ENCODE data around the gene WWOX. TPM values are rescaled to one million over a fixed set of nuclear protein-coding genes. Genes with fewer than 3 reads are reported as not detected.

WWOX gene
- total RNA-seq, 1 donor from 2014 or later: 8.9 TPM

DNA sequence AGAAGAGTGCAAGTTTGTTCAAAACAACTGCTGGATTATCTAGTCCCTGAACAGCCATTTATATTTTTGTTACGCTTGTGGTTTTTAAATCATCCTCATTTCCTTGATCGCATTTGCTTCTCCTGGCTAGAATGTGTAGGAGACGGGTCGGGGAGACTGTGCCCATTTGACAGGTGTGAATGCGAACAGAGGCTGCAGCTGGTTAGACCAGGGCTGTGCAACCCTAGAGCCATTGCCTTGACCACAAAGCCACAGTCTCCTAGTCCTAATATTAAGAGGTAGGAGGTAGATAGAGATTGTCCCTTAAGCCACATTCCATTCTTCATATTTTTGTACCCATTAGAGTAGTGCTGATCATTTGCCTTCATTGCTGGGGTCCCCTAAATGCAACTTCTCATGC, 639.1 kb downstream of the WWOX start:
- H3K4me3 ChIP-seq: no peak overlapping the region
- H3K36me3 ChIP-seq: no peaks in the 10 kb centered on the region
- no peak for DNase-seq
- intact Hi-C loops (cut with micrococcal nuclease): no loop called here
- H3K27ac ChIP-seq (replicated peaks): no peak overlapping the region
- TF ChIP-seq, protein P1, sequence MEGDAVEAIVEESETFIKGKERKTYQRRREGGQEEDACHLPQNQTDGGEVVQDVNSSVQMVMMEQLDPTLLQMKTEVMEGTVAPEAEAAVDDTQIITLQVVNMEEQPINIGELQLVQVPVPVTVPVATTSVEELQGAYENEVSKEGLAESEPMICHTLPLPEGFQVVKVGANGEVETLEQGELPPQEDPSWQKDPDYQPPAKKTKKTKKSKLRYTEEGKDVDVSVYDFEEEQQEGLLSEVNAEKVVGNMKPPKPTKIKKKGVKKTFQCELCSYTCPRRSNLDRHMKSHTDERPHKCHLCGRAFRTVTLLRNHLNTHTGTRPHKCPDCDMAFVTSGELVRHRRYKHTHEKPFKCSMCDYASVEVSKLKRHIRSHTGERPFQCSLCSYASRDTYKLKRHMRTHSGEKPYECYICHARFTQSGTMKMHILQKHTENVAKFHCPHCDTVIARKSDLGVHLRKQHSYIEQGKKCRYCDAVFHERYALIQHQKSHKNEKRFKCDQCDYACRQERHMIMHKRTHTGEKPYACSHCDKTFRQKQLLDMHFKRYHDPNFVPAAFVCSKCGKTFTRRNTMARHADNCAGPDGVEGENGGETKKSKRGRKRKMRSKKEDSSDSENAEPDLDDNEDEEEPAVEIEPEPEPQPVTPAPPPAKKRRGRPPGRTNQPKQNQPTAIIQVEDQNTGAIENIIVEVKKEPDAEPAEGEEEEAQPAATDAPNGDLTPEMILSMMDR (IDR thresholded peaks at IDR 0.05; ENCODE audit: borderline replicate concordance): no peak
- no peaks in the 10 kb centered on the region for H3K4me1 ChIP-seq
- H3K27me3 ChIP-seq (ENCODE audit: low read depth): no peaks in the 10 kb centered on the region
- H3K9me3 ChIP-seq (replicated peaks): no peaks in the 10 kb centered on the region

DNA sequence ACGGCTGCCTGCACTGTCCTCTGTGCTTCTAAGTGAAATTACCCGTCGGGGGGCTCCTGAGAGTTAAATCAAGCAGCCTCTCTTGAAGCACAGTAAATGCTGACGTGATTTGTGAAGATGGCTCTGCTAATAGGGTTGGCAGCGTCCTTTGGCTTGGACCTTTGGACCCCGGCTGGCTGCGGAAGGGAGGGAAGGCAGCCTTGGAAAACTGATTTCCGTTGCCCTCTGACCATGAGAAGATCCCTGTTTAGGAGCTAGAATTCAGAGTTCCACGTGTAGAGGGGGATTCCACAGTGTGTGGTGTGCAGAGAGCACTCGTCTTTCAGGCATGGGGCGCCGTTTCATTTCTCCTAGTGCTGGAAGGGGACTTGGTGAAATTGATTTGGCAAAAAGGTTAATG, 640.8 kb downstream of the WWOX start:
- H3K27me3 ChIP-seq (ENCODE audit: low read depth): no peaks in the 10 kb centered on the region
- H3K4me1 ChIP-seq: no peaks in the 10 kb centered on the region
- DNase-seq: no peak
- no peaks in the 10 kb centered on the region for H3K9me3 ChIP-seq (replicated peaks)
- H3K27ac ChIP-seq (replicated peaks): no peak overlapping the region
- H3K36me3 ChIP-seq: no peaks in the 10 kb centered on the region
- TF ChIP-seq, protein P1 (IDR thresholded peaks at IDR 0.05; ENCODE audit: borderline replicate concordance): no peak
- no peak overlapping the region for H3K4me3 ChIP-seq
- intact Hi-C loops (cut with micrococcal nuclease): no loop called here

DNA sequence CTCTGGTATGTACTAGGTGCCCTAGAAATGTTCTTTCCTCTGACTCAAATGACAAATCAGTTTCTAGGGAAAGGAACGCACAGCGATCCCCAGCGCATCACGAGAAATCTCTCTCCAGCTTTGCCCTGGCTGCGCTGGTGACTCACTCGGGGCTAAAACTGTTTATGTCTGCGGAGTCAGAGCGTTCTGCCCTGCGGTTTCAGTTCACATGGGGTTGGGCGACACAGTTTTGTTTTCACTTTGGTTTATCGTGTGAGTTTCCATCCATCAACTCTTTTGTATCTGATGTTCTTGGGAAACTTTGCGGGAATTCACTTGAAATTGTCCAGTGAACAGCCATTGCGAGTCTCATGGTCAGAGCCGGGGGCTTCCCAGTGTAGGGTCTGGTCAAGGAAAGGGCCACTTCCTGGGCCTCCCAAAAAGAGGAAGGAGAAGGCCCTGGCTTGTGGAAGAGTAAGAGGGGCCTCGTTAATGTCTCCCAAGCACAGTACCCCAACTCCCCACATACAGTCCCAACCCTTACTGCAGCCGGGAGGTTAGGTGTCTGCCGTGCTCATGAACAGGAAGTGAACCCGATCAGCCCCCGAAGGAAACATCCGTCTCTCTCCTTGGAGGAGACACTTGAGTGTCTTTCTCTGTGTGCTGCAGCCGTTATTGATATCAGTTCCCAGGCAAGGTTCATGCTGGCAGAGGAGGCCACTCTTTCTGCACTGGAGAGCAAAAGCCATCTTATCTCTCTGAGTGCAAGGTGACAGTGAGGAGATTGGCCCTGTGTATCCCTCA, 643.2 kb downstream of the WWOX start:
- Histone ChIP-seq H3K27me3 (ENCODE audit: low read depth) (no peaks in the 10 kb centered on the region), H3K4me3 (no peak overlapping the region)

DNA sequence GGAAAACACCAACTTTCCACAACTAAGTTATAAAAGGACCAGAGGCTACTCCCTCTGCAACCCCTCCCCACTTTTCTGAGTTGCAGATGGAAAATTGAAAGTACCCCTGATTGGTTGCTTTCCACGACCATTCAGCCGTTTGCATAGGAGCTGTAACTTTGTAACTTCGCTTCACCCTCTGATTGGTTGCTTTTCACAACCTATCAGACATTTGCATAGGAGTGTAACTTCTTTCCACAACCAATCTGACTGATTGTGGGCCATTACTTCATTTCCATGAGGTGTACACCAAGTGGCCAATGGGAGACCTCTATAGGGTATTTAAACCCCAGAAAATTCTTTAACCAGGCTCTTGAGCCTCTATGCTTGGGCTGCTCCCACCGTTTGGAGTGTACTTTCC, 644.1 kb downstream of the WWOX start:
- Histone ChIP-seq H3K27me3 (ENCODE audit: low read depth) (no peaks in the 10 kb centered on the region), H3K36me3 (no peaks in the 10 kb centered on the region), H3K27ac (replicated peaks) (no peak overlapping the region), H3K4me1 (no peaks in the 10 kb centered on the region), H3K9me3 (replicated peaks) (no peaks in the 10 kb centered on the region), H3K4me3 (no peak overlapping the region)
- TF ChIP-seq, protein P1 (IDR thresholded peaks at IDR 0.05; ENCODE audit: borderline replicate concordance): no peak
- intact Hi-C loops (cut with micrococcal nuclease): no loop called here
- DNase-seq: no peak

More for the DNA sequence above, 643.2 kb downstream of the WWOX start:
- intact Hi-C loops (cut with micrococcal nuclease): no loop called here
- no peak overlapping the region for H3K27ac ChIP-seq (replicated peaks)
- TF ChIP-seq, protein P1 (IDR thresholded peaks at IDR 0.05; ENCODE audit: borderline replicate concordance): no peak
- DNase-seq: no peak
- no peaks in the 10 kb centered on the region for H3K36me3 ChIP-seq
- no peaks in the 10 kb centered on the region for H3K9me3 ChIP-seq (replicated peaks)
- H3K4me1 ChIP-seq: no peaks in the 10 kb centered on the region

DNA sequence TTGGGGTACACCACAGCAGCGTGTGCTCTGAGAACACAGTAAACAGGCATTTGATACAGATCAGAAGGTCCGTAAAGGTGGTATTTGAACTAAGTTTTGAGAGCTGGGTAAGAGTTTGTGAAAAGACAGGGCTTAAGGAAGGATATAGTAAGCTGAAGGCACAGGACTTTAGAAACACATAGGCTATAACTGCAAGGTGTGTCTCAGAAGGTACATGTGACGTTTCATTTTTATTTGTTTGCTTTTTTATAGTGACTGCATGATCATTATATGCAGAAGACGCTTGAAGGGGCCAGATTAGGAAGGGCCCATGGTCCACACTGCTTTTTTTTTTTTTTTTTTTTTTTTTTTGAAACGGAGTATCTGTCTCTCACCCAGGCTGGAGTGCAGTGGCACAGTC, 644.6 kb downstream of the WWOX start:
- DNase-seq: no peak
- no peaks in the 10 kb centered on the region for H3K9me3 ChIP-seq (replicated peaks)
- no peaks in the 10 kb centered on the region for H3K4me1 ChIP-seq
- H3K4me3 ChIP-seq: no peak overlapping the region
- intact Hi-C loops (cut with micrococcal nuclease): no loop called here
- no peak overlapping the region for H3K27ac ChIP-seq (replicated peaks)
- TF ChIP-seq, protein P1 (IDR thresholded peaks at IDR 0.05; ENCODE audit: borderline replicate concordance): no peak
- H3K36me3 ChIP-seq: no peaks in the 10 kb centered on the region
- no peaks in the 10 kb centered on the region for H3K27me3 ChIP-seq (ENCODE audit: low read depth)

Measured in left ventricle myocardium inferior (tissue), 1 donor.